HG03565 (cell line): Measurements from ENCODE around the gene TNFRSF14.

Experiments used
- ATAC-seq: cut with Tn5 transposase; IDR thresholded peaks from one replicate; pipeline ENCODE4 v1.9.1; 2021; ENCODE audit warnings: mild to moderate bottlenecking, moderate library complexity; ENCODE audit not compliant: unreplicated experiment

Gene TNFRSF14

GRCh38 chr1:2556277-2556677, at the start of gene TNFRSF14:
TNFRSF14 (plus strand) TSS chr1:2556371; CDS start chr1:2556665, 294 bp downstream.
- no peak for ATAC-seq

DNA sequence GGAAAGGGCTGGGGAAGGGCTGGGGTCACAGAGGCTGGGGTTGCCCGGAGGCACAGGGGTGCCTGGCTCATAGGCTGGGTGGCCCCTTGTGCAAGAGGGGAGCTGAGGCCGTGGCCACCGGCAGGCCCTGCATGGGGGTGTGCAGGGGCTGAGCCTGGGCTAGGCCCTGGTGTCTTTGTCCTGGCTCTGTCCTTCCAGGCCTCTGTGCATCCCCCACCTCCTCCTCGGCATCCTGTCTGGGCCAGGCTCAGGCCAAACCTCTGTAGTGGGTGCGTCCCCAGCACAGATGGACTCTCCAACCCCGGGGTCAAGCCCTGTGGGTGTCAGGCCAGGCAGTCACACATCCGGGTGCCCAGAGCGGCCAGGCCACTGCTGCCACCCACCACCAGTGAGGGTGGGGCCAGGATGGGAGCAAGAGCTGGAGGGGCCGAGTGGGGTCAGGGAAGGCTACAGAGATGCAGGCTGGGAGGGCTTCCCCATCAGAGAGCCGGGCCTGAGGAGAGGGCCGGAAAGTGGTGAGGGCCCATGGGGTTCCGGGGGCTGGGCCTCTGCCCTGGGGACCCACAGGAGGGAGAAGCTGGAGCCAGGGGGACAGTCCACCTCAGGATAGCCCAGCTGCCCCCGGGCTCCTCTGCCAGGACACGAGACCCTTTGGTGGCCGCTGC, 49.1 kb upstream of the TNFRSF14 start:
- no peak for ATAC-seq

- no peak for ATAC-seq
Measured at GRCh38 chr1:2507744-2508155, 48.4 kb upstream of the TNFRSF14 start.

DNA sequence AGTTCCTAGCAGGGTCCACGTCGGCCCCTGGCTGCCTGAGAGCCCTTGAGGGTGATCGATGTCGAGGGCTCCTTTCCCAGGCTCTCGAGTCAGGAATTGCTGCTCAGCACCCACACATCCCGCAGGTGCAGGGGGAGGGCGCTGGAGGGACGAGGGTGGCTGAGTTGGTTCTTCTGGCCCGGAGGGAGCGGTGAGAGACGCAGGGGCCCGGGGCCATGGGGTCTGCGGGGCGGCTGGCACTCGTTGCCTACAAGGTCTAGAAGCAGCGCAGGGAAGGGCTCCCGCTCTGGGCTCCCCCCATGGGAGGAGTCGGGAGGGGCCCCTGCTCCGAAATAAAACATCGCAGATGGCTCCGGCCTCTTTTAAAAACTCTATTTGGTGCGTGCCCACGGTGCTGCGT, 48.0 kb upstream of the TNFRSF14 start:
- no peak for ATAC-seq

GRCh38 chr1:2508751-2509150, 47.4 kb upstream of the TNFRSF14 start:
- no peak for ATAC-seq

DNA sequence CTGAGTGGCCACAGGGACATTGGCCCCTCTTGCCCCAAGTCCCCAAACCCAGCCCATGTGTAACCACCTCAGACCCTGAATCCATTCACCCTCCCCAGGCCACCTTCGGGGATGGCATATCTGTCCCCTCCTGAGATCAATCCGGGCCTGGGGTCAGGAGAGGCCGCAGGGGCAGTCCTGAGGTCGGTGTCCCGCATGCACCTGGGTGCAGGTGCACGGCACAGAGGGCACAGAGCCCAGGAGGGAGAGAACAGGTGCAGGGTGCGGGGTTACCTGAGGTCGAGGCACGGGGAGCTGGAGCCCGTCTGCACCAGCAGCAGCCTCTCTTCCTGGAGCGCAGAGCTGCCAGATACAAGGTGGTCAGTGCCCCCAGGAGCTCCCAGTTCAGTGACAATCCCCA, 46.6 kb upstream of the TNFRSF14 start:
- ATAC-seq: no peak

DNA sequence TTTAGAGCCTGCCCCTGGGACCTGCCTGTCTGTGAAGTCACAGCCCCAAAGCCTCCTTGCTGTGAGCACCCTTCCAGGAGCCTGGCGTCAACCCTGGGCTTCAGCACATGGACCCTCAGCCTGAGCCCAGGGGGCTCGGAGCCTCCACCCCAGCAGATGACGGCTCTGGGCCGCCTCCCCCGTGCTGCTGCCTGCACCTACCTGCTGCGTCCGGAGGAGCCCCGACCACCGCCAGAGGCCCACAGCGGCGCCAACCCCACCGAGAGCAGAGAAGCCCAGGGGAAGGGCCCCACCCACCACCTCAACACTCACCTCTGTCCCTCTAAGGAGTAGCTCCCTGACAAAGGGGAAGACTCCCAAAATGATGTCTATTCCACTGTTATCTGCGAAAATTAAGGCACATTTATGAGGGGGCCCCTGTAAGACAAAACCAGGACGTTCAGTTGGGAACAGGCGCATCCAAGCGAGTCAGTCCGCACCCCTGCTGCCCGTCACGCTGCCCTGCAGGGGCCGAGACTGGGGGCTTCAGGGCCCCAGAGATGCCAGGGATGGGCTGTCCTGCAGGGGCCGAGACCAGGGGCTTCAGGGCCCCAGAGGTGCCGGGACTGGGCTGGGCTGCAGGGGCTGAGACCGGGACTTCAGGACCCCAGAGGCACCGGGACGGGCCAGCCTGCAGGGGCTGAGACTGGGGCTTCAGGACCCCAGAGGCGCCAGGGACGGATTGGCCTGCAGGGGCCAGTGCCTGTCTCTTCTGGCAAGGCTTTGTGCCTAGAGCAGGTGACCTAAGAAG, 45.6 kb upstream of the TNFRSF14 start:
- ATAC-seq: no peak

DNA sequence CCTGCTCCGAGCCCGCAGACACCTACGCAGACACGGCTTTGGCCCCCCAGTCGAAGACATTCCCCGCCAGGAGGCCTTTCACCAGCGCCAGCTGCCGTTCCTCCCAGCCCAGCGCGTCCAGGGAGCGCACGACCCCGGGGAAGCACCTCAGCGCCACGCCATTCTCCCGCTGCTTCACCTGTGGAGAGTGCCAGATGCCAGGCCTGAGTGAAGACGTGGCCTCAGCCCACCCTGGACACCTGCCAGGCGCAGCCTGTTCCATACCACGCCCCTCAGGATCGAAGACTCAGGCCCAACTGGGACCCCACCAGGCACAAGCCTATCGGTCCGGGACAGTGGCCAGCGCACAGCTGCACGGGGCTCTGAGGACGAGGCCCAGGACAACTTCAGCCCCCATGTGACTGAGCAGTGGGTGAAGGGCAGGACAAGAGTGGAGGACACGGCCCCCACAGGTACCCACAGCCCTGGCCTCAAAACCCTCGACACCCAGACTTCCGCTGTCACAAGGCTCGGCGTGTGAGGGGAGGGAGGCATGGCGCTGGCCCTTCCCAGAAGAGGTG, 43.2 kb upstream of the TNFRSF14 start:
- no peak for ATAC-seq

GRCh38 chr1:2513939-2514652, 42.1 kb upstream of the TNFRSF14 start:
- ATAC-seq: no peak

DNA sequence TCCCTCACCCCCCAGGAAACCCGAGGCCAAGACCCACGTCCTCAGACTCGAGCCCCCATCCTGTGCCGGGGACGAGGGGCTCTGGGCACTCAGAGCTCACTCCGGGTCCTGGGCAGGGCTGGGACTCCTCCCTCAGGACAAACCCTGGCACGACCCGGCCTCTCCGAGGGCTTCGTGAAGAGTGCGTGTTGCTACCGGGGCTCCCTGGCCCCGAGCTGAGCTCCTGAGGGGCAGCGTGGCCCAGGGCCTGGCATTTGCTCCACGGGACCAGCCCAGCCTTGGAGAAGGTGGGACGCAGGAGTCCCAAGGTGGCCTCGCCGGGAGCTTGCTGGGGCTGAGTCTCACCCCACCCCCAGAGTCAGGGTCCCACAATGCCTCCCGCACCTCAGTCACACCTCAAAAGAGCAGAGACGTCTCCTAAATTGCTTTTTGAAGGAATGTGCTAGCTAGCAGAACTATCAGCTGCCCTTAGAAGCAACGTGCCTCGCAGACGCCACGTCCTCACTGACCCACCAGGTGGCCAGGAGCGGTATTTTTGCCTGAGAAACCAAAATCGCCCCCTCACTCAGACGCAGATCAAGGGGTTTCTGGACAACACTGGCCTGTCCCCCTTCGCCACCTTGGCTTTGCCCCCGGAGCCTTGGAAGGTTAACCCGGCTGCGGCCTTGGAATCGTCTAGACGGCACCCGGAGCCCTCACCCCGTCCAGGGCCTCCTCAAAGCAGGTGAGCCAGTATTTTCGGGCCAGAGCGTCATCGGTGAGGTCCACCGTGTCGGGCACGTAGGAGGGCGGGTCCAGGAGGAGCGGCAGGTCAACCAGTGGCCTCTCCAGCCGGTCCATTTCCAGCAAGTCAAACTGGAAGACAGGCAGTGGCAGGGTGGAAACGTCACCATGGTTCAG, 41.1 kb upstream of the TNFRSF14 start:
- no peak for ATAC-seq

GRCh38 chr1:2515763-2516080, 40.4 kb upstream of the TNFRSF14 start:
- no peak for ATAC-seq

DNA sequence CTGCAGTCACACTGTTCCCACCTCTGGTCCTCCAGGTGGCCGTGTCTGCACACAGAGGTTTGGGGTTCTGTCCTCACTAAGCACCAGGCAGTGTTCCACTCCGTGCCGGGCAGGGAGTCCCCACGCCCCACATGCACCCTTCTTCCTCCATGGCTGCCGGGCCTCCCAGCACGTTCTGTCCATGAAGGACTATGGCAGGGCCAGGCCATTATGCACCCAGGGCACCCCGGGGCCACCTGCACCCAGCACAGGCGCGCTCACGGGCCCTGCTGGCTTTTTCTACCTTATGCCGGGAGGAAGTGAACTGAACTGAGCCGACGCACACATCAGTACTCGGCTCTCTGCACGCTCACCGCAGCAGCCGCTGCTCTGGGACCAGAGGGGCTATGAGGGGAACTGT, 40.0 kb upstream of the TNFRSF14 start:
- ATAC-seq: no peak

DNA sequence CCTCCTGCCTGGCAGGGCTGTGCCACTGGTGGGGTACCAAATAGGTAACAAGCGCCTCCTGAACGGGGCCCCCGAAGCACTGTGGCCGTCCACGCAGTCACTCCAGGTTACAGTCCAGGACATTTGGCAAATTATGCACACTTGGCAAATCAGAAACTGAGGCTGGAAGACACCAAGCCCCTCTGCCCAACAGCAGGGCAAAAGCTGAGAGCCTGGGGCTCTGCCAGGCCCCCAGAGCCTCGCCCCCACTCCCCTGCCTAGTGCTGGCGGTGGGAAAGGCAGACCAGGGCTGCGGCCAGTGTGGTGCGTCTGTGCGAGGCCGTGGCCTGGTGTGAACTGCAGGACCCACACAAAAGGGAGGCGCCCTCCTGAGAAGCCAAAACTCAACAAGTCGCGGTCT, 39.2 kb upstream of the TNFRSF14 start:
- no peak for ATAC-seq

DNA sequence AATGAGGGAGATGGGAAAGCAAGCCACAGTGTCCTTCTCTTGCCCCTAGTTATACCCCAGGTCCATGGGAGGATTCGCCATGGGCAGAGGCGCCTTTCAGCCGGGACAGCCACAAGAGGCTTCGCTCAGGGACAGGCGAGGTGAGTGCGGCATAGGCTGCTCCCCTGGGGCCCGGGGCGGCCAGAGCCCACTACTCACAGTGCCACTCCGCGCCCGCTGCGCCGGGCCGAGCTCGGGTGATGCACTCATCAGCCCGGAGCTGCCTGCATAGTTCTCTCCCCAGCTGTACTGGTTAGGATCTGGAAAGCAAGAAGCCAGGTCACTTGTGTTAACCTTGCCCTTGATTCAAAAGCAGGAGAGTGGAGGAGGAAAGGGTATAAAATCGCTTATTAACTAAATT, 38.2 kb upstream of the TNFRSF14 start:
- no peak for ATAC-seq

DNA sequence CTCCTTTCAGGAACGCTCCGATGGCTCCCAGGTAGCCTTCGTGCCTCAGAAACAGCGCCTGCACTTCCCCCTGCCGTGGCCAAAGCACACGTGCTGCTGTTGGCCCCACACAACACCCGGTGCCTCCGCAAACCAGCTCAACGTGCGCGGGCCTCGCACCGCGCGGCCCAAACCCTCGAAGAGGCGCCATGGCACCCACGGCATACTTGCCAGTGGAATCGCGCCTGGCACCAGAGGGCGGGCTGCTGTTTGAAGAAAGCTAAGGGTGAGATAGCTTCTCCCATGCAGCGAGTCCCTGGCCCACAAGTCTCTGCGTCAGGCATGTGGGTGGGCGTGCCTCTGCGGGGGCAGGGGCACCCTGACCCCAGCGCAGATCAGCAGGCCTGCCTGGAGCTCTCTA, 37.6 kb upstream of the TNFRSF14 start:
- ATAC-seq: no peak

DNA sequence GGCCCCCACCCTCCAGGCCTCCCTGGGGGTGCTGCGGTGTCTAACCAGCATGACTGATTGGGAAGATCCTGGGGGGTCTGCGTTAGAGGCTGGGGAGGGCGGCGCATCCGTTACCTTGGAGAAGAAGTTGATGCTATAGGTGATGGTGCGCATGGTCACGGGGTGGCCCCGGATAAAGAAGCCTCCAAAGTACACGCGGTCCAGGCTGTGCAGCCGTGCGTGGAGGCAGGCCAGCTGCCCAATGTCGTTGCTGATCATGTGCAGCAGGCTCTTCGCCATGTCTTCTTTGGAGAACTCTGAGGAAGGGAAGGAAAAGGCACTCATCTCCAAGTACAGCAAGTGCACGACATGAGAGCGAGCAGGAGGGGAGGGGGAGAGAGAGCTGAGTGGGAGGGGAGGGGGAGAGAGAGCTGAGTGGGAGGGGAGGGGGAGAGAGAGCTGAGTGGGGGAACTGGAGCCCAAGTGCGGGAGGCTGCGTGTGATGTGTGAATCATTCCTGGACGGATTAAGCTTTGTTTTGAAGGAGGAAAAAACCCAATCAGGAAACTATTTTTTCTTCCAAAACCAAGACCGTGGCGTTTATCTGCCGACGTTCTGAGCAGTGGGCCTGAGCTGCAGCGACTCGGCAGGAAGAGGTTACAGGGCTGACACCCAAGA, 37.0 kb upstream of the TNFRSF14 start:
- ATAC-seq: no peak

GRCh38 chr1:2519729-2520128, 36.4 kb upstream of the TNFRSF14 start:
- no peak for ATAC-seq

GRCh38 chr1:2520206-2520605, 36.0 kb upstream of the TNFRSF14 start:
- ATAC-seq: no peak

DNA sequence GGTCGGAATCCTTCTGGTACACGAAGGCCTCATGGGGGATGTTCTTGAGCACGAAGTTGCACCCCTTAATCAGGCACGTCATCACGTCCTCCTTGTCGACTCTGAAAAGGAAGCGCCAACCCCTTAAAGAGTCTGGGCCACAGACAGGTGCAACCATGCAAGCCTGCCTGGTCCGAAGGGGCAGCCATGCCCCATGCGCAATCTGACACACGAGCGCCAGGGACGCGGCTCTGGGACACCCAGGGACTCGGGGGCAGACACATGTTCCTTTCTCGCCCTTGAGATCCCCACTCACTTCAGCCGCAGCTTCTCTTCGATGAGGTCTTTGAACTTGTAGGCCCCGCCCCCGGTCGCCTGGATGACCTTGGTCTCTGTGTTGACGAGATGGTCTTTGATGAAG, 35.4 kb upstream of the TNFRSF14 start:
- ATAC-seq: no peak

- no peak for ATAC-seq
Measured at GRCh38 chr1:2522230-2522629, 33.9 kb upstream of the TNFRSF14 start.
